Measurements from ENCODE around the gene PRR14L.

PRR14L gene

DNA sequence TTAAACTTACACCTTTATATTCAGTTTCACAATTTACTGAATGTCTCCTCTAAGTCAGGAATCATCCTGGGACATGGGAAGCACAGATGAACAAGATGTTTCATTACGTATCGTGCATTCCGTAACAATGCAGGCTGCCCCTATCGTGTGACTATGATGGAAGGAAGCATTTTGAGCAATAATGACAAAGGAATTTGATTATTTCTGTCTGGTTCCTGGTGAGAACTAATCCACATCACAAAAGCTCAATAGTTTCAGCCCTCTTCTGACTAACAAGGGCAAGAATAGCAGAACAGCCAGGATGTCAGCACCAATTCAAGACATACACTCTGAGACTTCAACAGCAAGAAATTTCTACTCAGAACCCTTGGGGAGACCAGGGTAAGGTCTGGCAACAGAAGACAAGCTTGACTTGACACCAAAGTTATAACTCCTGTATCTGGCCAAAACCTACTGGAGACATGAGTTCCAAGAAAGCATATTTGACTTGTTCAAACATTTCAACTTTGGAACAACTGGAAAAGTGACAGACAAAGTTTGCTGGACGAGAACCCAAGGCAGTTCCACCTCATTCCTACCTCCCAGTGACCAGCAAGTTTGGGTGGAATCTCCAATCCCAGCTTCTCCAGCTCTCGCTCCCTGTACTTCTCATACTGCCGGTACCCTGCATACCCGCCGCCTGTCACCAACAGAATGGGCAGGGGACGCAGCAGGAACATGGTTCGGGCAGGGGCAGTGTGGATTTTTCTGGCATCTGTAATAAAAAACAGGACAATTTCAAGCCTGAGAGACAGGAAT, 102.2 kb downstream of the PRR14L start:
- peaks cover 4% of the 10 kb centered on the region for H3K36me3 ChIP-seq (ENCODE audit: control insufficient read depth, insufficient read depth, low read length)
- WGBS, 2 experiments, result 88 to 91% methylated on average over 11 of the region's 11 CpGs
- H3K4me3 ChIP-seq (ENCODE audit: insufficient read depth, low read depth, low read length), result no peak overlapping the region
- no peaks in the 10 kb centered on the region for H3K27me3 ChIP-seq (ENCODE audit: control insufficient read depth, insufficient read depth, low read length, poor library complexity, severe bottlenecking)
- H3K27ac ChIP-seq (ENCODE audit: insufficient read depth, low read depth, low read length, poor library complexity, severe bottlenecking), result no peak overlapping the region
- no peaks in the 10 kb centered on the region for H3K4me1 ChIP-seq (ENCODE audit: control insufficient read depth, insufficient read depth, low read length)
- H3K9me3 ChIP-seq (ENCODE audit: control insufficient read depth, low read length), result no peaks in the 10 kb centered on the region

DNA sequence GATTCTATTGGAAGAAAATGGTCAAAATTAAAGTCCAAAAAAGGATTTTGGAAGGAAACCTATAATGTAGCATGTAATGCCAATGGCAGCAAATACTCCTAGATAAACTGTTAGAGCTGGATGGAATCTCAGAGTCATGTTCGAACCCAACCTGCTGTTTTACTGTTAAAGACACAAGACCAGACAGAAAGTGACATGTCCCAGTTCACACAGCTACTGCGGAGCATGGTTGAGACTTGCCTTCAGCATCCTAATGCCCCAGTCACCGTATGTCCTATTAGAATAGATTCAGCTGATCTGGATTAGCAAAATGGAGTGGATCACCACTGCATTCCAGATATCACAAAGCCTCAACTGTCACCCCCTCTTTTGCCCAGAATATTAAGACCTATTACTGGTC, 102.9 kb downstream of the PRR14L start:
- H3K4me1 ChIP-seq (ENCODE audit: control insufficient read depth, insufficient read depth, low read length), result no peaks in the 10 kb centered on the region
- H3K36me3 ChIP-seq (ENCODE audit: control insufficient read depth, insufficient read depth, low read length), result peaks cover 4% of the 10 kb centered on the region
- H3K9me3 ChIP-seq (ENCODE audit: control insufficient read depth, low read length), result no peaks in the 10 kb centered on the region
- H3K27me3 ChIP-seq (ENCODE audit: control insufficient read depth, insufficient read depth, low read length, poor library complexity, severe bottlenecking), result no peaks in the 10 kb centered on the region
- WGBS, 2 experiments, result 93 to 96% methylated on average over 3 of the region's 3 CpGs
- H3K4me3 ChIP-seq (ENCODE audit: insufficient read depth, low read depth, low read length), result no peak overlapping the region
- no peak overlapping the region for H3K27ac ChIP-seq (ENCODE audit: insufficient read depth, low read depth, low read length, poor library complexity, severe bottlenecking)

DNA sequence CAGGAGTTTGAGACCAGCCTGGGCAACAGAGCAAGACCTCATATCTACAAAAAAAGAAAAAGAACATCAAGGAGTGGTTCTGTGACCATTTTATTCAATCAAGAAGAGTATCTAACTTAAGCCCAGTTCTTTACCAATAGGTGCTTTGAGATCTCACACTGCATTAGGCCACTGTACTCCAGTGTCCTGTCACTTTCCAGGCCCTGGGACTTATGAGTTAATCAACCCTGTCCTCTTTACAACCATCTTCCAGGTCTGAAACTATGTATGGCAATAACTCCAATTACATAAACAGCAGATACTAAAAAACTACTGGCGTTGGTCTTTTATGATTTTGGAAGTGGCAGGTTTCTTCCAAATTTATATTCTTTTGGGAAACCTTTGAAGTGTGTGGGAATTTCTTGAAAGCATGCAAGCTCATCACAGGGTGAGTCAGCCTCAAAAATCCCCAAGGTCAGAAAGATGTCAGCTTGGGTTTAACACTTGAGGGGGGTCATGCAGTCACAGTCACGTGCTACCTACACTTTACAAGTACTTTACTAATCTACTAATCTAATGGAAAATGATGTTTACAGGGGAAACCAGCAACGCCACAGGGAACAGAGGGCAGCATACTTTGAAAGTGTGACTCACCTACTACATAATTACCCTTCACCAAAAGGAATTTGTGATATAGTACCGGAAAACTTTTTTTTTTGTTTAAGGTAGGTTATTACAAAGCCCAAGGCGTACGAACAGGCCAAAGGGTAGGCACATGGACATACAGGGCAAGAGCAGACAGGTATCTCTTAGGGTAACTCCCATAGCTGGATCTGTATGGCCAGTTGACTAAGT, 103.5 kb downstream of the PRR14L start:
- 94 to 96% methylated on average over 3 to 6 of the region's 6 CpGs for WGBS, 2 experiments
- no peak overlapping the region for H3K27ac ChIP-seq (ENCODE audit: insufficient read depth, low read depth, low read length, poor library complexity, severe bottlenecking)

DNA sequence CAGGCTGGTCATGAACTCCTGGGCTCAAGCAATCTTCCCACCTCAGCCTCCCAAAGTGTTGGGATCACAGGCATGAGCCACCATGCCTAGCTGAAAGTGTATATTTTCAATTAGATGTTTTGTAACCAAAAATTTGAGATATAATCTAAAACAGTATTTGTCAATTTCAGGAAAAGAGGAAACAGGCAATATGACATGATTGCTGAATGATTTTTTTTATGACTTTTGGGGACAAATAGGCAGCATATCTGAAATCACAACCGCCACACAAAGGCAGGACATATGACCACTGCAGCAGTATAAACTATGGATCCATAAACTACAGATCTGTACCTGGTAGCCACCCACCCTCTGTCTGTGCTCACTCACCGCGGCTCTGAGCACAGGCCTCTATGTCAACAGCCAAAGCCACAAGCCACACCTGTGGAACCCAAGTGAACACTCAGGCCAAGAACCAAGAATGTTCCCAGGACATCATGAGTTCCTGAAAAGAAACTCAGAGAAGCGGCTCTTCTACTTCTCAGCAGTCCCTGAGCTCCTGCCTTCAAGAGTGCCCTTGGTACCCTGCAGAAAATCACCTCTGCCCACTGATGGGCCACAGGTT, 110.4 kb downstream of the PRR14L start:
- Histone ChIP-seq H3K36me3 (ENCODE audit: control insufficient read depth, insufficient read depth, low read length) (no peaks in the 10 kb centered on the region), H3K27me3 (ENCODE audit: control insufficient read depth, insufficient read depth, low read length, poor library complexity, severe bottlenecking) (no peaks in the 10 kb centered on the region), H3K27ac (ENCODE audit: insufficient read depth, low read depth, low read length, poor library complexity, severe bottlenecking) (no peak overlapping the region), H3K9me3 (ENCODE audit: control insufficient read depth, low read length) (no peaks in the 10 kb centered on the region), H3K4me1 (ENCODE audit: control insufficient read depth, insufficient read depth, low read length) (no peaks in the 10 kb centered on the region), H3K4me3 (ENCODE audit: insufficient read depth, low read depth, low read length) (no peak overlapping the region)
- WGBS, 2 experiments, result 94 to 97% methylated on average over 4 of the region's 4 CpGs

More for the DNA sequence above, 103.5 kb downstream of the PRR14L start:
- H3K9me3 ChIP-seq (ENCODE audit: control insufficient read depth, low read length), result no peaks in the 10 kb centered on the region
- no peaks in the 10 kb centered on the region for H3K27me3 ChIP-seq (ENCODE audit: control insufficient read depth, insufficient read depth, low read length, poor library complexity, severe bottlenecking)
- H3K4me1 ChIP-seq (ENCODE audit: control insufficient read depth, insufficient read depth, low read length), result no peaks in the 10 kb centered on the region
- no peak overlapping the region for H3K4me3 ChIP-seq (ENCODE audit: insufficient read depth, low read depth, low read length)
- H3K36me3 ChIP-seq (ENCODE audit: control insufficient read depth, insufficient read depth, low read length), result peaks cover 4% of the 10 kb centered on the region

DNA sequence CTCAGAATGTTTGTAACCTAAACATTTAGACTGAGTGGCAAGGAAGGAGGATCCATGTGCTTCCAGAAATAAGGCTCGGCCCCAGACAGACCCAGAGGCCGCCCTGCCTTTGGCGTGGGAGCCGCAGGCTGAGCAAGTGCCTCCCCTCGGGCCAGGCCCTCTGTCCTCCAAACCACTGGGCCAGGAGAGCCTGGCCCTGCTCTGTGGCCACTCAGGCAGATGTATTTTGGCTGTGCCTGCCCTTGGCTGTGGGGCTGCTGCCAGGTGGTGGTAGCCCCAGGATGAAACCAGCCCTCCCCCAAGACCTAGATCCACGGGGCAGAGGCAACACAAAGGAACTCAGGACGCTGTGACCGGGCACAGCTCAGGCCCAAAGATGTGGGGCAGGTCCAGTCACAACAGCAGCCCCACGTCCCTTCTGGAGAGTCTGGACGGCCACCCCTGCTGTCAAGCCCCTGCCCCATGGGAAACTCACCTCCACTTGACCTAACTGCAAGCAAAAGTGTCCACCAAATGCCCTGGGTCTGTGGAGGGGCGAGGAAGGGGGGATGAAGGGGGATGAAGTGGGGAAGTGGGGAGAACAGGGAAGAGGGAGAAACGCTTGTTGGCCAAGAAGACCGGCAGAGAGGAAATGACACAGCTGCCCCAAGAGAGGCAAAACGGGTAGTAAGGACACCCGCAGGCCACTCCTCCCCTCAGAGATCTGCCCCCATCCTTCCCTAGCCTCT, 111.9 kb downstream of the PRR14L start:
- Histone ChIP-seq H3K27ac (ENCODE audit: insufficient read depth, low read depth, low read length, poor library complexity, severe bottlenecking) (no peak overlapping the region), H3K27me3 (ENCODE audit: control insufficient read depth, insufficient read depth, low read length, poor library complexity, severe bottlenecking) (no peaks in the 10 kb centered on the region), H3K4me3 (ENCODE audit: insufficient read depth, low read depth, low read length) (no peak overlapping the region), H3K36me3 (ENCODE audit: control insufficient read depth, insufficient read depth, low read length) (no peaks in the 10 kb centered on the region), H3K4me1 (ENCODE audit: control insufficient read depth, insufficient read depth, low read length) (no peaks in the 10 kb centered on the region), H3K9me3 (ENCODE audit: control insufficient read depth, low read length) (no peaks in the 10 kb centered on the region)
- 91 to 95% methylated on average over 15 of the region's 15 CpGs for WGBS, 2 experiments

DNA sequence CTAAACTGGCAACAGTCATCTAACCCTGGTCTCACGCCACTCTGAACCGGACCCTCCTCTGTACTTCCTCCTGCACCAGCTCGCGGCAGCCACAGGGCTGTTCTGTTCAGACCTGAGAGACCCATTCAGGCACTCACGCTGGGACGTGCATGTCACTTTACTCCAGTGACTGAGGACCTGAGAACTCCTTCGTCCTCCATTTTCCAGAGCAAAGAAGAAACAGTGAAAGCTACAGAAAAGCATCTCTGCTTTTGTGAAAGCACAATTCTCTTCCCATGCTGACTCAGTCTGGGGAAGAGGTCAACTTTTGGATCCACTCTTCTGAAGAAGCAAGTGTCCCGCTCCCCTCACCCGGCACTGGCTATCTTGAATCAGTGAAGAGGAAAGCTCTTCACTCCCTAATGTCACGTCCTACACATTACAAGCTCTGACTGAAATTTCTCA, 112.5 kb downstream of the PRR14L start:
- WGBS, 2 experiments, result 90 to 91% methylated on average over 10 of the region's 10 CpGs
- H3K36me3 ChIP-seq (ENCODE audit: control insufficient read depth, insufficient read depth, low read length), result no peaks in the 10 kb centered on the region
- no peak overlapping the region for H3K4me3 ChIP-seq (ENCODE audit: insufficient read depth, low read depth, low read length)
- H3K9me3 ChIP-seq (ENCODE audit: control insufficient read depth, low read length), result no peaks in the 10 kb centered on the region
- no peak overlapping the region for H3K27ac ChIP-seq (ENCODE audit: insufficient read depth, low read depth, low read length, poor library complexity, severe bottlenecking)
- no peaks in the 10 kb centered on the region for H3K27me3 ChIP-seq (ENCODE audit: control insufficient read depth, insufficient read depth, low read length, poor library complexity, severe bottlenecking)
- no peaks in the 10 kb centered on the region for H3K4me1 ChIP-seq (ENCODE audit: control insufficient read depth, insufficient read depth, low read length)

DNA sequence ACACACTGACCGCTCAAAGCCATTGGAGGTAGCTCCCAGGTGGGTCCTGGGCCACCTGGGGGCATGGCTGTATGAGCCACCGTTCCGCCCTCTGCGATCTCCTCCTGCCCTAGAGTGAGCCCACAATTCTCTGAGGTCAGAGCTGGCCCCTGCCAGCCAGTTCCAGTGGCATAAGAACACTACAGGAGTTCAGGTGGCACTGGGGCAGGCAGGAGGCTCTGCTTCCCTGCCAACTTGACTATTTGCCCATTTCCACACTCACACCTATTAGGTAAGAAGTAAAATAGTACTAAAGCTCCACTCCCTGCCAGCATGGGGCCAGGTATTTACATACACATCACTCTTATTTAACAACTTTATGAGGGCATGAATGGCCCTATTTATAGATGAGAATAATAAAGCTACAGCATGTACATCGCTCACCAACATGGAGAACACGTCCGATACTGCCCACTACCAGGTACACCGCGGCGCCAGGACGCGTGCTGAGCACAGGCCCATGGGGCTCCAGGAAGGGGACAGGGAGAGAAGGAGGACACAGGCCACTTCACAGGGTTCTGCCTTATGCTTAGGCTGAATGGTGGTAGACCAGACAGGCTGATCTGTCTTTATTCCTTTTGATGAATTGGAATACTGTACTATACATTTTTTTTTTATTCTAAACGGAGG, 114.2 kb downstream of the PRR14L start:
- Histone ChIP-seq H3K9me3 (ENCODE audit: control insufficient read depth, low read length) (no peaks in the 10 kb centered on the region), H3K4me1 (ENCODE audit: control insufficient read depth, insufficient read depth, low read length) (peaks cover 4% of the 10 kb centered on the region), H3K36me3 (ENCODE audit: control insufficient read depth, insufficient read depth, low read length) (no peaks in the 10 kb centered on the region), H3K4me3 (ENCODE audit: insufficient read depth, low read depth, low read length) (no peak overlapping the region), H3K27me3 (ENCODE audit: control insufficient read depth, insufficient read depth, low read length, poor library complexity, severe bottlenecking) (no peaks in the 10 kb centered on the region), H3K27ac (ENCODE audit: insufficient read depth, low read depth, low read length, poor library complexity, severe bottlenecking) (no peak overlapping the region)
- whole genome bisulfite sequencing, 2 experiments, result 92 to 93% methylated on average over 13 of the region's 13 CpGs

DNA sequence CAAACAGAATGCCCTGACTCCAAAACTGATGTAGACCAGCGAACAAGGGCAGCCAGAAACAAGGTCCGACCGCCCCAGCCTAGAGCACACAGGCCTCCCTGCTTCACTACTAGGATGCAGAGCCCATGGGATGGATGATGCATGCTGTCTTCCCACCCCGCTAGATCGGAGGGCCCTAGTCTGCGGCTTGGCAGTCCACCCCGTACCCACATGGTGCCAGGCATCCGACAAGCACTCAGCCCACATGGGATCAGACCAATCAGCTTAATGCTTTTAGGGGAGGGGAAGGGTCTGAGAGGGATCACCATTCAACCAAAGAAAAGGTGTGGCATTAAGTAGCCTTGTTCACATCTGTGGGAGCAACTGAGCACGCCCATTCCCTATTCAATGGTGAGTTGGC, 118.5 kb downstream of the PRR14L start:
- 81 to 84% methylated on average over 9 of the region's 9 CpGs for WGBS, 2 experiments
- Histone ChIP-seq H3K27ac (ENCODE audit: insufficient read depth, low read depth, low read length, poor library complexity, severe bottlenecking) (no peak overlapping the region), H3K36me3 (ENCODE audit: control insufficient read depth, insufficient read depth, low read length) (no peaks in the 10 kb centered on the region), H3K4me1 (ENCODE audit: control insufficient read depth, insufficient read depth, low read length) (peaks cover 18% of the 10 kb centered on the region), H3K4me3 (ENCODE audit: insufficient read depth, low read depth, low read length) (no peak overlapping the region), H3K27me3 (ENCODE audit: control insufficient read depth, insufficient read depth, low read length, poor library complexity, severe bottlenecking) (no peaks in the 10 kb centered on the region), H3K9me3 (ENCODE audit: control insufficient read depth, low read length) (no peaks in the 10 kb centered on the region)
